Neuronal stem cell (in vitro differentiated cells): ENCODE measurements around the gene PTPN14.

Experiments
- DNase-seq: peaks from one replicate; pipeline ENCODE4 v3.0.0-alpha.2; 2013; ENCODE audit warnings: low spot score
- H2AFZ ChIP-seq: one replicate; pipeline ENCODE4 v1.6.1; 2013; ENCODE audit warnings: mild to moderate bottlenecking, low read length, inconsistent platforms
- H2AK5ac ChIP-seq: 2 replicates; pipeline ENCODE4 v1.6.1; 2013; ENCODE audit warnings: low read depth, mild to moderate bottlenecking, inconsistent platforms, low read length, moderate library complexity, mixed read lengths
- H2BK120ac ChIP-seq: 2 replicates; pipeline ENCODE4 v1.6.1; 2013; ENCODE audit warnings: low read depth, mild to moderate bottlenecking, inconsistent platforms, low read length, moderate library complexity, mixed read lengths
- H2BK12ac ChIP-seq: one replicate; pipeline ENCODE4 v1.6.1; 2013; ENCODE audit warnings: low read length, inconsistent platforms
- H2BK15ac ChIP-seq: 2 replicates; pipeline ENCODE4 v1.6.1; 2013; ENCODE audit warnings: mild to moderate bottlenecking, low read length, inconsistent platforms, mixed read lengths
- H2BK5ac ChIP-seq: one replicate; pipeline ENCODE4 v1.6.1; 2013; ENCODE audit warnings: inconsistent platforms, mild to moderate bottlenecking, low read length, moderate library complexity
- H3K14ac ChIP-seq: one replicate; pipeline ENCODE4 v1.6.1; 2013; ENCODE audit warnings: low read length, inconsistent platforms
- H3K18ac ChIP-seq: 2 replicates; pipeline ENCODE4 v1.6.1; 2013; ENCODE audit warnings: low read length, inconsistent platforms
- H3K23ac ChIP-seq: 2 replicates; pipeline ENCODE4 v1.6.1; 2013; ENCODE audit warnings: low read depth, mild to moderate bottlenecking, mixed read lengths, low read length, inconsistent platforms; ENCODE audit not compliant: poor library complexity
- H3K27ac ChIP-seq: replicated peaks from 3 replicates; pipeline ENCODE4 v1.5.1; 2013; ENCODE audit warnings: low read length, inconsistent platforms
- H3K27me3 ChIP-seq, 3 experiments: 2 replicates each; pipeline ENCODE4 v1.6.1; 2013; ENCODE audit warnings: low read length in 3 of 3, mild to moderate bottlenecking in 2 of 3, inconsistent platforms in 1 of 3, low read depth in 1 of 3, mixed read lengths in 1 of 3, moderate library complexity in 1 of 3; ENCODE audit not compliant: control insufficient read depth in 3 of 3, insufficient read depth in 3 of 3
- H3K36me3 ChIP-seq, 2 donors: replicated peaks in 1 of 2; 2 replicates each; pipeline ENCODE4 v1.6.1; 2013; ENCODE audit warnings: low read length in 2 of 2; ENCODE audit not compliant: control insufficient read depth in 2 of 2, insufficient read depth in 2 of 2
- H3K4ac ChIP-seq: 2 replicates; pipeline ENCODE4 v1.6.1; 2013; ENCODE audit warnings: inconsistent platforms, mild to moderate bottlenecking, low read length, moderate library complexity
- H3K4me1 ChIP-seq, 2 donors: 1 replicate in 1 of 2; 2 replicates in 1 of 2; pipeline ENCODE4 v1.6.1; 2013; ENCODE audit warnings: low read length in 2 of 2, low read depth in 1 of 2; ENCODE audit not compliant: control insufficient read depth in 2 of 2, insufficient read depth in 1 of 2
- H3K4me2 ChIP-seq: one replicate; pipeline ENCODE4 v1.6.1; 2013; ENCODE audit warnings: mild to moderate bottlenecking, low read length, inconsistent platforms; ENCODE audit not compliant: insufficient read depth, poor library complexity, severe bottlenecking
- H3K4me3 ChIP-seq, 2 donors: 2 replicates each; pipeline ENCODE4 v1.5.1; 2013; ENCODE audit warnings: low read length in 2 of 2, mild to moderate bottlenecking in 2 of 2, inconsistent platforms in 1 of 2, moderate library complexity in 1 of 2
- H3K79me1 ChIP-seq: one replicate; pipeline ENCODE4 v1.6.1; 2013; ENCODE audit warnings: low read depth, mild to moderate bottlenecking, inconsistent platforms, low read length, moderate library complexity
- H3K9ac ChIP-seq: one replicate; pipeline ENCODE4 v1.6.1; 2013; ENCODE audit warnings: mild to moderate bottlenecking, low read depth, low read length, inconsistent platforms; ENCODE audit not compliant: poor library complexity
- H3K9me3 ChIP-seq, 2 donors: replicated peaks in 1 of 2; 2 replicates each; pipeline versions ENCODE3 to v1.6.1; 2013; ENCODE audit warnings: low read length in 2 of 2, mild to moderate bottlenecking in 2 of 2, inconsistent platforms in 1 of 2, low read depth in 1 of 2, mixed read lengths in 1 of 2, moderate library complexity in 1 of 2; ENCODE audit not compliant: control insufficient read depth in 2 of 2, insufficient read depth in 1 of 2
- H4K8ac ChIP-seq: one replicate; pipeline ENCODE4 v1.6.1; 2013; ENCODE audit warnings: low read depth, mild to moderate bottlenecking, inconsistent platforms, low read length, moderate library complexity
- H4K91ac ChIP-seq: one replicate; pipeline ENCODE4 v1.6.1; 2013; ENCODE audit warnings: low read length, low read depth, mild to moderate bottlenecking, inconsistent platforms; ENCODE audit not compliant: poor library complexity
- WGBS, 2 donors: extraction: QIAGEN DNeasy Blood & Tissue Kit; methylation state at CpG; one replicate each; pipeline ENCODE4 v1.1.7; 2013; ENCODE audit warnings: missing lambda C conversion rate in 2 of 2, mixed read lengths in 1 of 2; ENCODE audit not compliant: insufficient read length in 2 of 2, insufficient replicate concordance in 1 of 2; ENCODE audit errors: extremely low coverage in 2 of 2; 5-methylcytosine and 5-hydroxymethylcytosine counted together

Gene PTPN14

GRCh38 chr1:214380986-214381695, 170.3 kb downstream of the PTPN14 start:
- Histone ChIP-seq H3K14ac (no peak overlapping the region), H3K9ac (no peak overlapping the region), H3K23ac (no peak overlapping the region), H2AFZ (no peak overlapping the region), H3K36me3 (peaks cover 23 to 86% of the 10 kb centered on the region in 2 donors), H3K4ac (no peak overlapping the region), H3K27me3 (no peaks in the 10 kb centered on the region), H3K4me3 (no peak overlapping the region), H2BK5ac (no peak overlapping the region), H2BK15ac (no peak overlapping the region), H2AK5ac (no peak overlapping the region), H3K18ac (no peak overlapping the region), H2BK120ac (no peak overlapping the region), H3K4me2 (no peak overlapping the region), H2BK12ac (no peak overlapping the region), H3K9me3 (no peaks in the 10 kb centered on the region), H4K91ac (no peak overlapping the region), H3K27ac (no peak overlapping the region), H4K8ac (no peak overlapping the region), H3K79me1 (peaks cover 1% of the 10 kb centered on the region), H3K4me1 (peaks cover 0 to 2% of the 10 kb centered on the region in 2 donors)
- DNase-seq: no peak
- no CpG with 5 or more reads among the region's 1 CpG for WGBS, 2 donors

DNA sequence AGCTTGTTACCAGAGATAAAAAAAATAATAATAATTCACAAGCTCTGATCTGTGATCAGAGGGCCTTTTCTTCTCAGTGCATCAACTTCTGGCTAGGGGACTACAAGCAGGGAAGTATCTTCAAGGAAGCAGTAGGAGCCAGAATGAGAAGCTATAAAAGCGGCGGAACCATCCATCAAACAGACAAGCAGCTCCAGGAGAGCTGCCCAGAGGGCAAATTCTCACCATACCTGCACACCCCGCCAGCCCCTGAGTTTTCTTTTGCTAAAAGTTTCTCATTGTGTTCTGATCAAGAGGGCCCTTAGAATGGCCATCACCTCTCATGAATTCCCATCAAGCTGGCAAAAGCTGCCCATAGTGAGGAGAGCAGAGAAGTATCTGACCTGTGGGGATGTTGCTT, 171.0 kb downstream of the PTPN14 start:
- no peak overlapping the region for H3K23ac ChIP-seq
- peaks cover 0 to 2% of the 10 kb centered on the region in 2 donors for H3K4me1 ChIP-seq
- H2AFZ ChIP-seq: no peak overlapping the region
- H4K91ac ChIP-seq: no peak overlapping the region
- H2BK12ac ChIP-seq: no peak overlapping the region
- no peaks in the 10 kb centered on the region for H3K9me3 ChIP-seq
- no peak overlapping the region for H3K14ac ChIP-seq
- H2AK5ac ChIP-seq: no peak overlapping the region
- no peak overlapping the region for H3K4me2 ChIP-seq
- no peak overlapping the region for H3K4ac ChIP-seq
- peaks cover 1% of the 10 kb centered on the region for H3K79me1 ChIP-seq
- no peaks in the 10 kb centered on the region for H3K27me3 ChIP-seq
- H2BK15ac ChIP-seq: no peak overlapping the region
- no peak overlapping the region for H2BK5ac ChIP-seq
- no CpG with 5 or more reads among the region's 3 CpGs for WGBS, 2 donors
- H3K27ac ChIP-seq: no peak overlapping the region
- H4K8ac ChIP-seq: no peak overlapping the region
- DNase-seq: no peak
- no peak overlapping the region for H2BK120ac ChIP-seq
- H3K18ac ChIP-seq: no peak overlapping the region
- no peak overlapping the region for H3K4me3 ChIP-seq
- H3K9ac ChIP-seq: no peak overlapping the region
- peaks cover 23 to 90% of the 10 kb centered on the region in 2 donors for H3K36me3 ChIP-seq

GRCh38 chr1:214379236-214379970, 172.0 kb downstream of the PTPN14 start:
- no peak overlapping the region for H2BK5ac ChIP-seq
- no peaks in the 10 kb centered on the region for H3K9me3 ChIP-seq
- no peak overlapping the region for H3K18ac ChIP-seq
- H3K27ac ChIP-seq: no peak overlapping the region
- no peak overlapping the region for H2AK5ac ChIP-seq
- H3K23ac ChIP-seq: no peak overlapping the region
- no peak overlapping the region for H2BK15ac ChIP-seq
- H2BK120ac ChIP-seq: no peak overlapping the region
- no peak overlapping the region for H2BK12ac ChIP-seq
- no peak overlapping the region for H3K14ac ChIP-seq
- peaks cover 0 to 2% of the 10 kb centered on the region in 2 donors for H3K4me1 ChIP-seq
- no peak overlapping the region for H3K4ac ChIP-seq
- H3K9ac ChIP-seq: no peak overlapping the region
- H2AFZ ChIP-seq: no peak overlapping the region
- peaks cover under 1% of the 10 kb centered on the region for H3K79me1 ChIP-seq
- no peak overlapping the region for H4K8ac ChIP-seq
- no peak overlapping the region for H3K4me2 ChIP-seq
- no peak overlapping the region for H4K91ac ChIP-seq
- DNase-seq: no peak
- no peak overlapping the region for H3K4me3 ChIP-seq
- H3K27me3 ChIP-seq: no peaks in the 10 kb centered on the region
- no CpG with 5 or more reads among the region's 6 CpGs for whole genome bisulfite sequencing, 2 donors
- peaks cover 21 to 90% of the 10 kb centered on the region in 2 donors for H3K36me3 ChIP-seq

- Histone ChIP-seq H3K27me3 (no peaks in the 10 kb centered on the region), H3K36me3 (peaks cover 13 to 88% of the 10 kb centered on the region in 2 donors), H2BK15ac (no peak overlapping the region), H3K79me1 (no peaks in the 10 kb centered on the region), H2BK12ac (no peak overlapping the region), H3K4ac (no peak overlapping the region), H3K4me1 (peaks cover 0 to 2% of the 10 kb centered on the region in 2 donors), H3K9me3 (no peaks in the 10 kb centered on the region), H3K23ac (no peak overlapping the region), H3K4me2 (no peak overlapping the region), H2BK120ac (no peak overlapping the region), H2AK5ac (no peak overlapping the region), H2BK5ac (no peak overlapping the region), H3K18ac (no peak overlapping the region), H3K14ac (no peak overlapping the region), H3K4me3 (no peak overlapping the region), H2AFZ (no peak overlapping the region), H4K8ac (no peak overlapping the region), H3K27ac (no peak overlapping the region), H3K9ac (no peak overlapping the region), H4K91ac (no peak overlapping the region)
- no CpG with 5 or more reads among the region's 8 CpGs for WGBS, 2 donors
- DNase-seq: no peak
These were observed 172.9 kb downstream of the PTPN14 start for GRCh38 chr1:214378492-214378891.
